ENCODE data around the gene AFF4. TPM values are rescaled to one million over a fixed set of nuclear protein-coding genes. Genes with fewer than 3 reads are reported as not detected.
"Not testable (repeated sequence)": the region's sequence is repeated elsewhere in the genome, so short reads cannot be mapped to it uniquely, and the experiment has no call there.

AFF4 gene
- total RNA-seq, 1 donor from 2014 or later = 106 TPM

- Mint-ChIP-seq H3K27me3 (ENCODE audit: unreplicated experiment) (no peaks in the 10 kb centered on the region), H3K4me1 (ENCODE audit: unreplicated experiment) (no peaks in the 10 kb centered on the region), H3K4me3 (ENCODE audit: unreplicated experiment) (no peak overlapping the region), H3K9me3 (ENCODE audit: unreplicated experiment) (peaks cover 4% of the 10 kb centered on the region), H3K36me3 (ENCODE audit: unreplicated experiment) (no peaks in the 10 kb centered on the region), H3K27ac (ENCODE audit: unreplicated experiment) (no peak overlapping the region)
- TF ChIP-seq CTCF (IDR thresholded peaks at IDR 0.05) = no peak
- no peak for DNase-seq (ENCODE audit: extremely low spot score, unreplicated experiment)
Measured at GRCh38 chr5:132979976-132980375, 16.5 kb upstream of the AFF4 start.

- H3K27me3 Mint-ChIP-seq (ENCODE audit: unreplicated experiment) = no peaks in the 10 kb centered on the region
- peaks cover 4% of the 10 kb centered on the region for H3K9me3 Mint-ChIP-seq (ENCODE audit: unreplicated experiment)
- no peak overlapping the region for H3K4me3 Mint-ChIP-seq (ENCODE audit: unreplicated experiment)
- no peaks in the 10 kb centered on the region for H3K36me3 Mint-ChIP-seq (ENCODE audit: unreplicated experiment)
- TF ChIP-seq CTCF (IDR thresholded peaks at IDR 0.05) = no peak
- no peak overlapping the region for H3K27ac Mint-ChIP-seq (ENCODE audit: unreplicated experiment)
- DNase-seq (ENCODE audit: extremely low spot score, unreplicated experiment) = peak; percentile 6
- no peaks in the 10 kb centered on the region for H3K4me1 Mint-ChIP-seq (ENCODE audit: unreplicated experiment)
Measured at GRCh38 chr5:132979367-132979940, 16.0 kb upstream of the AFF4 start.

- Mint-ChIP-seq H3K4me1 (ENCODE audit: unreplicated experiment) (no peaks in the 10 kb centered on the region), H3K9me3 (ENCODE audit: unreplicated experiment) (peaks cover 4% of the 10 kb centered on the region)
- no peak for TF ChIP-seq CTCF (IDR thresholded peaks at IDR 0.05)
Measured at GRCh38 chr5:132976852-132977251, 13.4 kb upstream of the AFF4 start.

GRCh38 chr5:132972436-132972828, 9.0 kb upstream of the AFF4 start:
- not testable (repeated sequence) for H3K27me3 Mint-ChIP-seq (ENCODE audit: unreplicated experiment); H3K4me1 Mint-ChIP-seq (ENCODE audit: unreplicated experiment); H3K9me3 Mint-ChIP-seq (ENCODE audit: unreplicated experiment); H3K36me3 Mint-ChIP-seq (ENCODE audit: unreplicated experiment); H3K27ac Mint-ChIP-seq (ENCODE audit: unreplicated experiment); H3K4me3 Mint-ChIP-seq (ENCODE audit: unreplicated experiment)
- DNase-seq (ENCODE audit: extremely low spot score, unreplicated experiment) = peak; percentile 17

More at GRCh38 chr5:132976852-132977251, 13.4 kb upstream of the AFF4 start:
- H3K27ac Mint-ChIP-seq (ENCODE audit: unreplicated experiment) = no peak overlapping the region
- H3K27me3 Mint-ChIP-seq (ENCODE audit: unreplicated experiment) = no peaks in the 10 kb centered on the region
- no peak overlapping the region for H3K4me3 Mint-ChIP-seq (ENCODE audit: unreplicated experiment)
- no peaks in the 10 kb centered on the region for H3K36me3 Mint-ChIP-seq (ENCODE audit: unreplicated experiment)
- DNase-seq (ENCODE audit: extremely low spot score, unreplicated experiment) = peak; percentile 48

GRCh38 chr5:132971483-132972435, 8.3 kb upstream of the AFF4 start:
- Mint-ChIP-seq H3K9me3 (ENCODE audit: unreplicated experiment) (peaks cover under 1% of the 10 kb centered on the region), H3K36me3 (ENCODE audit: unreplicated experiment) (no peaks in the 10 kb centered on the region), H3K4me3 (ENCODE audit: unreplicated experiment) (no peak overlapping the region), H3K27ac (ENCODE audit: unreplicated experiment) (no peak overlapping the region), H3K4me1 (ENCODE audit: unreplicated experiment) (no peaks in the 10 kb centered on the region), H3K27me3 (ENCODE audit: unreplicated experiment) (no peaks in the 10 kb centered on the region)
- no peak for TF ChIP-seq CTCF (IDR thresholded peaks at IDR 0.05)
- peak; percentile 23 for DNase-seq (ENCODE audit: extremely low spot score, unreplicated experiment)

Measured in osteocyte (in vitro differentiated cells).